ENCODE measurements around the gene ADCK2.
A peak's percentile ranks its signal among the peaks of the same experiment; 100 is the strongest.

ADCK2 gene

DNA sequence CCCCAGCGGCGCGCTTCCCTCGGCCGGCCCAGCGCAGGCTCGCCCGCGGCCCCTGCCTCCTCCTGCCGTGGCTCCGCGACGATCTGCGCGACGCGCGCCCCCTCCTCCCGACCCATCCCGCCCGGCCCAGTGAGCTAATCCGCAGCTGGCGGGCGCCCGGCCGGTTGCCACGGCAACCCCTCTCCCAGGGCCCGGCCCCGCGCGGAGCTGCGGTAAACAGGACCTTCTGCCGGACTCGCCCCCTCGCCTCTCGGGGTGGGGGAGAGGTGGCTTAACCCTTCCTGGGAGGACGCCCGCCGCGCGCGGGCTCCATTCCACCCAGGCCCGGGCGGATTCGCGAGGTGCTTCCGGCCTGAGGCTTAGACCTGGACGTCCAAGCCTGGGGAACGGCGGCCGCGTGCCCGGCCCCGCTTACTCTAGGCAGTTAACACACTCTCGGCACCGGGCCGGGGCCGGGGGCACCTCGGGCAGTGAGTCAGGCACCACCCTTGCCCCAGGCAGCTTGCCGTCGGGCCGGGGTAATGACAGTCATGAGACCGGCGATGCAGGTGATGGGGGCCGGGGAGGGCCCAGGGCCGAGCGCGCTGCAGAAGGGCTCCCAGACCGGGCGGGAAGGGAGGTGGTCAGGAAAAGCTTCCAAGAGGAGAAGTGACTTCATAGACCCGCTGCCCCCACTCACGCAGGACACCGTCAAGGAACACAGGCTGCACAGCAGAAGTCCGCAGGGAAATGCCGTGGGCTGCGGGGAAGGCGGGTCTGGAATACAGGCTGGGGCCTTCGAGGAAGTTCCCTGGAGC, 31.8 kb upstream of the ADCK2 start, which contains the start of gene DENND2A:
DENND2A (minus strand) TSS at position 87 of the 797 bp plus-strand sequence. CDS start 38,416 bp downstream, outside the sequence.
- TF ChIP-seq GATA3 (IDR thresholded peaks at IDR 0.05; ENCODE audit: low read depth, low read length) = no peak
- no peak for TF ChIP-seq GATA2 (IDR thresholded peaks at IDR 0.05; ENCODE audit: low read depth, low read length)

DNA sequence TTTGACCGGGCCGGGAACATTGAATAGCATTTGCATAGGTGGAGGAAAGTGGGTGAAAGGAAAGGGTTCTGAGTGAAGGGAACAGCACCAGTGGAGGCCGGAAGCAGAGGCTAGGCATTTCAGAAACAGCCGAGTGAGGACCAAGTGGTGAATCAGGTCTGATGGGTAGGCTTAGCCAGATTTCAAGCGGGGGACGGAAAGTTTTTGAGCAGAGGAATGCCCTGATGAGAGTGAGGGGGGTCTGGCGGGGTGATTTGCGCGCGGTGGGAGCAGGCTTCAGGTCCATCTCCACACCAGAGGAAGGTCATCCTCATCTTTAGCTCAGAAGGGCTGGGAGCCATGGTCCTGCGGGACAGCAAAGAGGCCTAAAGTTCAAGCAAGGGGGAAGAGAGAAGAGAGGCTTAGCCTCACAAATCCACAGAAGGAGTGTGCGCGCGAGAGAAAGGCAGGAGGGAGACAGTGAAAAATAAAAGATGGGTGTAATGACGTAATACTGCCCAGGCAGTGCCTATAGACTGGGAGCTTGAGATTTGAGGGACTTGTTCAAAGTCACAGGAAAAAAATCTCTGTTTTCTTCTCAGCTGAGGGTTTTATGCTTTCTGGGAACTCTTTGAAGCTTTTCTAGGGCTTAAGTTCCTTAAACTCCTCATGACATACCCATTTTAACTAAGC, 31.1 kb upstream of the ADCK2 start:
- TF ChIP-seq GATA2 (IDR thresholded peaks at IDR 0.05; ENCODE audit: low read depth, low read length) = no peak
- TF ChIP-seq GATA3 (IDR thresholded peaks at IDR 0.05; ENCODE audit: low read depth, low read length) = no peak

DNA sequence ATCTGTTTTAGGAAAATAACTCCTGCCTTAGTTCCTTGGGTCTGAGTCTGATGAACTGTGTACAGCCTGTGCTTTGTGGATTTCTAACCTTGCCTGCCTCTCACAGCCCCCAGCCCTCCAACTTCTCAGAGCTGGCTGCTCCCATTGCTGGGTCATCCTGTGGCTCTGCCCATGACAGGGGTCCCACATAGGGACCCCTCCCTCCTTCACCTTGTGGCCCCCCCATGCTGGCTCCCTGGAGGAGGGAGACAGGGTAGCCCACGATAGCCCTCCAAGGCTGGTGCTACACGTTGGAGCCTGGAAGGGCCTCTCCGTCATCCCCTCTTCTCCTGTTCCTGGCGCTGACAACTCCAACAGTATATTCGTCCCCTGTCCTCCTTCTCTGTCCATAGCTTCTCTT, 29.3 kb upstream of the ADCK2 start:
- TF ChIP-seq GATA2 (IDR thresholded peaks at IDR 0.05; ENCODE audit: low read depth, low read length) (no peak), GATA3 (IDR thresholded peaks at IDR 0.05; ENCODE audit: low read depth, low read length) (no peak)

DNA sequence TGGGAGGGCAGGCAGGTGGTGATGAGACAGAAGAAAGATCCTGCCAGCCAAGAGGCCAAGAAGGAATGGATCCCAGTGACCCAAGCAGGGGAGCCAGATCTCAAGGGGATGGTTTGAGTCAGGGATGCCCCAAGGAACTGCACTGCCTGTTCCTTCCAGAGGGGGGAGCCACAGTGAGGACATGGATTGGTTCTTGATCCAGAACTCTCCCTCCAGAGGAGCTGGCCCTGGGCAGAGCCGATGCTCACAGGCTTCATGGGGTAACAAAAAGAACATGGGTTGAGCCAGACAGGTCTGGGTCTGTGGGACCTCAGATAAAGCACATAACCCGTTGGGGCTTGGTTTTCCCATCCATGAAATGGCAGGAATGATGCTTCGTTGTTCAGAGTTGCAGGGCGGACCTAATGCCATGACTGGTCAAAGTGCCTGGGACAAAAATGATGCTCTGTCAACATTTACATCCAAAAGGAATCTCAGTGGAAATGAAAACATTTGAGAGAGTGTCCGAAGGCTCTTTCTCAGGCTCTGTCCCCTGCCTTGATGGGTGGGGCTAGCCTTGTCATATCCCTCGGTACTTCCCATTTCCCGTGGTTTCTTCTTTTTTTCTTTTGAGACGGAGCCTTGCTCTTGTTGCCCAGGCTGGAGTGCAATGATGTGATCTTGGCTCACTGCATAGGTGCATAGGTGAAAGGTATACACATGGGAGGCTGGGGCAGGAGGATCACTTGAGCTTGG, 27.4 kb upstream of the ADCK2 start:
- TF ChIP-seq GATA2 (IDR thresholded peaks at IDR 0.05; ENCODE audit: low read depth, low read length) (no peak), GATA3 (IDR thresholded peaks at IDR 0.05; ENCODE audit: low read depth, low read length) (no peak)

DNA sequence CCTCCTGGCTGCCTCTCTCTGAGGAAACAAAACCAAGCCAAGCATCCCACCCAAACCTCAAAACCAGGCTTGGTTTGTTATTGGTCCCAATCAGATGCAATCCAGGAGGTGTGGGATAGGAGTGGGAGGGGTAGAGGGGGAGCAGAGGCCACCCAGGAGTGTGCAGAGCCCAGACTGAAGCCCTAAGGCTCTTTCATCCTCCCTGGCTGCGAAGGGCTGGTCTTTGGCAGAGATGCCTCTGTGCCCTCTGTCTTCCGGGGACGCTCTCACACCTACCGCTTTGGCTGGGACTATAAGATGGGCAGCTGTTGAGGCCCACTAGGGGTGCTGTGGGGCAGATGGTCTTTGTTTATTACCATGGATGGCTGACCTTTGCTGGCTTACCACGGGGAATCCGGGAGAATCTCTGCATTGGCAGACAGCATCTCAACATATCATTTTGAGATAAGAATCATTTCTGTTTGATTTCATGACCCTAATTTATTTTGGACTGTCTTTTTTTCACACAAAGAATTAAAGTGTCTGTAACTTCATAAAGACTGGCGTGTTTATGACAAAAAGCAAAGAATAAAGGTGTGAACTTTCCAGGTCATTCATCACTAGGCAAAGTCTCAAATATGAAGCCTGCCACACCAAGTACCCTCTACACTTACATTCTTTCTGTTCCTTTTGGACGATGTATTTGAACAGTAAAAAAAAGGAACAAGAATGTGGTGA, 25.7 kb upstream of the ADCK2 start:
- TF ChIP-seq GATA2 (IDR thresholded peaks at IDR 0.05; ENCODE audit: low read depth, low read length) = peak; percentile 56
- no peak for TF ChIP-seq GATA3 (IDR thresholded peaks at IDR 0.05; ENCODE audit: low read depth, low read length)

DNA sequence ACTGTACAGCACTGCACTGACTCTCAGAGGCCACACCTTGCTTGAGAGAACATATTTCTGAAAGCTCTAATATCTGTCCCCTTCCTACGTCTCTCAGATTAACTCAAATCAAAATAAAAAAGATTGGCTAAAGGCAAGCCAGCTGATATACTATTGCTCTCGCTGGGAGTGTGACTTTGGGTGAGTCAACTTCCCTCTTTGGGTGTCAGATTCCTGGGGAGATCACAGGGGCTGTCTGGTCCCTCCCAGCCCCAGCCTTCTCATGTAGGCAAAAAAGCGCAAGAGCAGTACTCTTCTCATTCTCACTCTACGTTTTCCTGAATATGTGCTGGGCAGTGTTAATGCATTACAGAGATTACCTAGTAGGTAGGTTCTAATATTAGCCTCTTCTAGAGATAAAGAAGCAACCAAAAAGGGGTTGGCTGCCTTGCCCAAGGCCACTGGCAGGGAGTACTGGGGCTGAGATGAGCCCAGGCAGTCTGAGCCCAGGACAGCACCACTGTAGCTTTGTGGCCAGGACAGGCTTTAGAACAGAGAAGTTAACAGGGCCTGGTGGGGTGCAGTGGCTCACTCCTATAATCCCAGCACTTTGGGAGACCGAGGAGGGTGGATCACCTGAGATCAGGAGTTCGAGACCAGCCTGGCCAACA, 23.1 kb upstream of the ADCK2 start:
- TF ChIP-seq GATA2 (IDR thresholded peaks at IDR 0.05; ENCODE audit: low read depth, low read length) (no peak), GATA3 (IDR thresholded peaks at IDR 0.05; ENCODE audit: low read depth, low read length) (no peak)

DNA sequence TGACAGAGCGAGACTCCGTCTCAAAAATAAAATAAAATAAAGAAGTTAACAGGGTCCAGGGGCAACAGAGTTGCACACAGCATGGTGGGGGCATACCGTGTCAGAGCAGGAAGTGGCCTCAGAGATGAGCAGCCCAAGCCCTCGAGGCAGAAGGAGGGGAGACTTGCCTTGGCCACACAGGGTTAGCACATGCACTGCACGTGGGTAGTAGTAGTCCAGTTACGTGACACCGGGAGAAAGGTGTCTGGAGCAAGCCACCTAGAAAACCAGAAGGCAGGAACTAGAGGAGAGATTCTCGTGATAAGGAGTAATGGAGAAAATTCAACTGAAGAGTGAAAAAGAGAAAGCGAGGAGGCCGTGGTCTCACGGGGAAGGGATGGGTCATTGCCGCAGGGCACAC, 22.4 kb upstream of the ADCK2 start:
- no peak for TF ChIP-seq GATA3 (IDR thresholded peaks at IDR 0.05; ENCODE audit: low read depth, low read length)
- no peak; the same call in 1 of the 2 replicates for TF ChIP-seq GATA2 (IDR thresholded peaks at IDR 0.05; ENCODE audit: low read depth, low read length)

DNA sequence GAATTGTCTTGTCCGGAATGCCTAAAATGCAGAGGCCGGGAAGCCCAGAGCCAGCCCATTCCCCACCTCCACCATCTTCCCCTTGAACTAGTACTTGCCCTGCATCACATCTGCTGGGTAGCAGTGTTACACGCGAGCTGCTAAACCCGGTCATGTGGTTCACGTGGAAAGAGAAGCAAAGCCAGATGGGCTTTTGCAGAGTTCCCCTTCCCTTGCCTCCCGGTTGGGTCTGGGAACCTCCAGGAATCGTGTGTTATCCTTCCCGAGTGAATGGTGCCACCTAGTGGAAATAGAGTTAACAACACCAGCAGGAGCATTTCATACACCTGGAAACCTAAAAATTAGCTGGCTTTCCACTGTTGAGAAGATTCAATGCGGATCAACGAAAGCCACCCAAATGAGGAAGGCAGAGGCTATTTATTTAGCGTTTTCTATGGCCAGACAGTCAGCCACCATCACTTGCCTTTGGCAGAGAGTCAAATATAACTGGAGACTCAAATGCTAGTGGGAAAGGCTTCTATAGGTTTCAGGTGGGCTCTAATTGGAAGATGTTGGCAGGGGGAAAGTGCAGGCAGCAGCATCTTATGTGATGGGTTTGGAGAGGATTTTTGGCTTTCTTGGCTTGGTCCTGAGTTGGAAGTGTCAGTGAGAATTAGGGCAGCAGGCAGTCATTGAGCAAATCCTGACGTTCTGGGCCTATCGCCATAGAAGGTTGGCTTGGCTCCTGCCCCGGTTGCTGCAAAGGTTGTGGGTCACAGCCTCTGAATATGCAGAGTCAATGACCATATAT, 19.2 kb upstream of the ADCK2 start:
- TF ChIP-seq GATA3 (IDR thresholded peaks at IDR 0.05; ENCODE audit: low read depth, low read length) = no peak
- TF ChIP-seq GATA2 (IDR thresholded peaks at IDR 0.05; ENCODE audit: low read depth, low read length) = no peak

DNA sequence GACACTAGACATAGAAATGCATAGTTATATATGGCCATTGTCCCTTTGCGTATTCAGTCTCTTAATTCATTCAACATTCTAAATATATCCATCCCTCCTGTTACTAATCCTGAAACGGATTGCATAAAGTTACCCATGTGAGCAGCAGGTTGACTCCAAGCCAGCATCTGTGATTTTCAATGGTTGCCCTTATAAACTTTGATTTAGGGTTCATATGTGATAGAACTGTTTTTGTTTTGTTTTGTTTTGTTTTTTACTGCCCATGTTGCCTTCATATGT, 18.7 kb upstream of the ADCK2 start:
- TF ChIP-seq GATA2 (IDR thresholded peaks at IDR 0.05; ENCODE audit: low read depth, low read length) (no peak), GATA3 (IDR thresholded peaks at IDR 0.05; ENCODE audit: low read depth, low read length) (no peak)

DNA sequence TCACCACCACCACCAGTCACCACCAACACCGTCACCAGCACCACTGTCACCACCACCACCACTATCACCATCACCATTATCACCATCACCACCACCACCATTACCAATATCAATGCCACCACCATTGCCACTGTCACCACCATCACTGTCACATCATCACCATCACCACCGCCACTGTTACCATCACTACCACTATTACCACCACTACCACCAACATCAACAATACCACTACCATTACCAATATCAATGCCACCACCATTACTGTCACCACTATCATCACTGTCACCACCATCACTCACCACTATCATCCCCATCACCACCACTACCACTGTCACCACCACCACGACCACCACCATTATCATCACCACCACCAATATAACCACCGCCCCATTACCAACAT, 18.1 kb upstream of the ADCK2 start:
- TF ChIP-seq GATA2 (IDR thresholded peaks at IDR 0.05; ENCODE audit: low read depth, low read length) (no peak), GATA3 (IDR thresholded peaks at IDR 0.05; ENCODE audit: low read depth, low read length) (no peak)

DNA sequence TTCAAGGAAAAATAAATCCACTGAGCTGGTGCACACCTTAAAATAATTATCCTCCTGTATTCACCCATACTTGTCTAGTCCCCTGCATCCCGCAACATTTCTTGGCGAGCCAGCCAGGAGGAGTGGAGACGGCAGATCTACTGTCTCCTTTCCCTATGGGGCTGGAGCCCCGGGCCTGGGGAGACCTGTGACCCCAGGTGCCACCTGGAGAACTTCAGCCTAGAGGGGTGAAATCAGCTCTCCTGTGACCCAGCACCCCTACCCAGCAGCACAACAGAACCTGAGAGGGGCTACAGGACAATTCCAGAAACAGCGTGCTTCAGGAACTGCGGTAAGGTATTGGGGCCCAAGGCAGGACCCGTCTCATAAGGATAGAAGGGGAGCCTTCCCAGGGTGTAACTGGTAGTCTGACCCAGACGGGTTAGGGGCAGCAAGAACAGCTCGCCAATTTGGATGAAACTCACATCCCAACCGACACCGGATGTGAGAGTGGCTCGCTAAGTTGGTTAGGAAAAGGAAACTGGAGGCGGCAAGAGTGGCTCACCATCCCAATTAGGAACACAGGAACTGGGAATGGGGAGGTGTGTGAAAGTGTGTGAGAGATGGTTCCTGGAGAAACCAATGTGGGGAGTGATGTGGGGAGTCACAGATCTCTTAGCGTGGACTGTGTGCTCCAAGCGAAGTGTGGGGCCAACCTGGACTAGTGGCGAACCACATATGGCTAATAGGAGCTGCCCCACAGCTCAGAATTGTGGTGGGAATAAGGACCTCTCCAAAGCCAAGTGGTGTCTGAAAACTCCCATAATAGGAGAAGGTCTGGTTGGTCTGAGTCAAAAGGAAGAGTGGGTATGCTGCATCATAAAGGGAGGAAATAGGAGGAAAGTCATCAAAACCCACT, 17.0 kb upstream of the ADCK2 start:
- no peak for TF ChIP-seq GATA3 (IDR thresholded peaks at IDR 0.05; ENCODE audit: low read depth, low read length)
- TF ChIP-seq GATA2 (IDR thresholded peaks at IDR 0.05; ENCODE audit: low read depth, low read length) = no peak
